ENCODE results near the gene HMOX2.

HMOX2 gene

DNA sequence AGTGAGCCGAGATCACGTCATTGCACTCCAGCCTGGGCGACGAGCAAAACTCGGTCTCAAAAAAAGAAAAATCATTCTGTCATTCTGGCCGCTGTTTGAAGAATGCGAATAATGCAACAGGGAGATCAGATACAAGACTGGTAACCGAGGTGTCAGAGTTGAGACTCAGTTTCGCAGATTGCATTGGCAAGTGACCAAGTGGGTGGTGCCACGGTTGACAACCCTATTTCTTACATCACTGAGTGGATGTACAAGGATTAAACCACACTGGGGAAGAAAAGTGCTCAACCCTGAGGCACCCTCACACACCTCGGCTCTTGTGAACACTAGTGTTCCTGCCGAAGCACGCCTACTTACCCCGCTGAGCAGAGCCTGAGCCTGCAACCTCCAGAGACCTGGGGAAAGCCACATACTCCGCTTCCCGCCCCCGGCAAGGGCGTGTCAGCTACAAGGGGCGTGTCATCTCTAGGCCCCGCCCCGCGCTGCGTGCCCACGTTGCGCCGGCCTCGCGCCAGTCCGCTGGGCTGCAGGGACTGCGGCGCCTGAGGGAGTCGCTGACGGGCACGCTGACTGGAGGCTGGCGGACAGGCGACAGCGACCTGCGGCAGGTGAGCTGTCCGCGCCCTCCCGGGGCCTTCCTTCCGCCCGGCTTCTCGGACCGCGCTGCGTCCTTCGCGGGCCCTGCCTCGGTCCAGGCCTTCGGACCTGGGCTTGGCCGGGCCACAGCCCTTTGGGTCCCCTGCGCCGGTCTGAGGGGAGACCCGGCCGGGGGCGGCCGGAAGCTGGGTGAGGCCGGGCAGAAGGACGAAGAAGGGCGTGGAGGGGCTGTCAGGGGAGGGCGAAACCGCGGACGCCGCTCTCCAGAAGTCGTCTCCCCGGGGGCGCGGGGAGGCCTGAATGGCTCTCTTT, at the start of gene HMOX2:
TSS of gene HMOX2 (plus strand) at position 519 of the 909 bp plus-strand sequence. CDS start 29,127 bp downstream, outside the sequence.
- FAIRE-seq = no peak

DNA sequence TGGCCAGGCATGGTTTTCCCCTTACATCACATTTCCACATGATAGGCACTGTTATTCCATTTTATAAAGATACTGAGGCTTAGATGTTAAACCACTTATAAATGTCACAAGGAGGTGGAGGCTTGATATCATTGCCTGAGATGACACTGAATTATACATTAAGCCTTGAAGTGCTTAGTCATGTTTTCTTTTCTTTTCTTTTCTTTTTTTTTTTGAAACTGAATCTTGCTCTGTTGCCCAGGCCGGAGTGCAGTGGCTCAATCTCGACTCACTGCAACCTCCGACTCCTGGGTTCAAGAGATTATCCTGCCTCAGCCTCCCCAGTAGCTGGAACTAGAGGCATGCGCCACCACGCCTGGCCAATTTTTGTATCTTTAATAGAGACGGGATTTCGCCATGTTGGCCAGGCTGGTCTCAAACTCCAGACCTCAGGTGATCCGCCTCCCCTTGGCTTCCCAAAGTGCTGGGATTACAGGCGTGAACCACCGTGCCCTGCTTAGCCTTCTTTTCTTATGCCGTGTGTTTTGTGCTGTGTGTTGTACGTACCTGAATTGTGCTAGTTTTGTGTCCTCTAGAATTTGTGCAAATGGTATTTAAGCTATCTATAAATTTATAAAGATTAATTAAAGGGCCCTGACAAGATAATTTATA, 49.4 kb upstream of the HMOX2 start:
- no peak for FAIRE-seq

DNA sequence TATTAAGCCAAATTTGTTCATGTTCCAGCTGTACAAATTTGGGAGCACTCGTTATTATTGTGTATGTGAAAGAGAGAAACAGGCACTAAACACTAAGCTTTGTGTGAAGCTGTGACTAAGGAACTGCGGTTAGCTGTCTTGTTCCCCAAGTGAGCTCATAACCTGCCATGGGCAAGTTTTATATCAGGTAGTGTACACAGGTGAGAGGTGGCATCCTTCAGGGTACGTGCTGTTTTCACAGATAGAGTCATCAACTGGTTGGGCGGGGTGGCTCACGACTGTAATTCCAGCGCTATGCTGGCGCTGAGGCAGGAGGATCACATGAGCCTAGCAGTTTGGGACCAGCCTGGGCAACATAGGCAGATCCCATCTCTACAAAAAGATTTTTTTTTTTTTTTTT, 47.7 kb upstream of the HMOX2 start:
- no peak for FAIRE-seq

GRCh38 chr16:4431023-4431422, 45.2 kb upstream of the HMOX2 start:
- no peak for FAIRE-seq

GRCh38 chr16:4433228-4433627, 43.0 kb upstream of the HMOX2 start:
- no peak for FAIRE-seq

DNA sequence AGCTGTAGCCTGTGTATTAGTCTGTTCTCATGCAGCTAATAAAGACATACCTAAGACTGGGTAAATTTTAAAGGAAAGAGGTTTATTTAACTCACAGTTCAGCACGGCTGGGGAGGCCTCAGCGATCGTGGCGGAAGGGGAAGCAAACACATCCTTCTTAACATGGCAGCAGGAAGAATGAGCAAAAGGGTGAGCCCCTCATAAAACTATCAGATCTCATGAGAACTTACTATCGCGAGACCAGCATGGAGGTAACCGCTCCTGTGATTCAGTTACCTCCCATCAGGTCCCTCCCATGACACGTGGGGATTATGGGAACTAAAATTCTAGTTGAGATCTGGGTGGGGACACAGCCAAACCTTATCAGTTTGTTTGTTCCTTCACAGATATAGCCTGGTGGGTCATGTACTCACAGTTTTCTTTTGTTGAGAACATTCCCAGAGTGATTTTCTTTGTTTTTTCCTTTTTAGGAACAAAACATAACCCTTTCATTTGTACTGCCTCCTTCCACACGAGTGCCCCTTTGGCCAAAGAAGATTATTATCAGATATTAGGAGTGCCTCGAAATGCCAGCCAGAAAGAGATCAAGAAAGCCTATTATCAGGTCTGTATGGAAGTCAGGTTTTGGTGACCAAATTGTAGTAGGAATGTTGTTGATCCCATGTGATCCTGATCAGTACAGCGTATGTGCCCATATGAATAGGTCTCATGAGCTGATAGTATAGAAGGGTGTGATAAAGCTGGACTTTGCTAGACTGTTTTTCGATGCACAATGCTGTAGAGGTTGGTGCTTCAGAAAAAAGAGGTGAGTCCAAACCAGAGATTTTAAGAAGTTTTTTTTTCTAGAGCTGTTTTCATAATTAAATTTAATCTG, 42.0 kb upstream of the HMOX2 start:
- FAIRE-seq = no peak

- FAIRE-seq = no peak
Observed at GRCh38 chr16:4435337-4436067, 40.7 kb upstream of the HMOX2 start.

DNA sequence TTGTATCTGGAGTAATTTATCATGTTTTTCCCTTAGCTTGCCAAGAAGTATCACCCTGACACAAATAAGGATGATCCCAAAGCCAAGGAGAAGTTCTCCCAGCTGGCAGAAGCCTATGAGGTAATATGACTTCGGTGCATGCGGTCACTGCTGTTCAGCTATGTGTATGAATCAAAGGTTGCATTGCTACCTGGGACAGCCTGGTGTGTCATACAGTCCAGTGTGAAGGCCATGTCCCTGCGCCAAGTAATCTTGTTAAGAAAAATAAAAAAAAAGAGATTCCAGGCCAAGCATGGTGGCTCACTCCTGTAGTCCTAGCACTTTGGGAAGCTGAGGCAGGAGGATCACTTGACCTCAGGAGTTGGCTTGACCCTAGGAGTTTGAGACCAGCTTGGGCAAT, 38.8 kb upstream of the HMOX2 start:
- no peak for FAIRE-seq

GRCh38 chr16:4442371-4442770, 33.8 kb upstream of the HMOX2 start:
- no peak for FAIRE-seq

- FAIRE-seq = no peak
Observed at GRCh38 chr16:4443271-4443670, 32.9 kb upstream of the HMOX2 start.

GRCh38 chr16:4443986-4444385, 32.2 kb upstream of the HMOX2 start:
- FAIRE-seq = no peak

- FAIRE-seq = no peak
Observed at GRCh38 chr16:4450430-4450829, 25.8 kb upstream of the HMOX2 start.

DNA sequence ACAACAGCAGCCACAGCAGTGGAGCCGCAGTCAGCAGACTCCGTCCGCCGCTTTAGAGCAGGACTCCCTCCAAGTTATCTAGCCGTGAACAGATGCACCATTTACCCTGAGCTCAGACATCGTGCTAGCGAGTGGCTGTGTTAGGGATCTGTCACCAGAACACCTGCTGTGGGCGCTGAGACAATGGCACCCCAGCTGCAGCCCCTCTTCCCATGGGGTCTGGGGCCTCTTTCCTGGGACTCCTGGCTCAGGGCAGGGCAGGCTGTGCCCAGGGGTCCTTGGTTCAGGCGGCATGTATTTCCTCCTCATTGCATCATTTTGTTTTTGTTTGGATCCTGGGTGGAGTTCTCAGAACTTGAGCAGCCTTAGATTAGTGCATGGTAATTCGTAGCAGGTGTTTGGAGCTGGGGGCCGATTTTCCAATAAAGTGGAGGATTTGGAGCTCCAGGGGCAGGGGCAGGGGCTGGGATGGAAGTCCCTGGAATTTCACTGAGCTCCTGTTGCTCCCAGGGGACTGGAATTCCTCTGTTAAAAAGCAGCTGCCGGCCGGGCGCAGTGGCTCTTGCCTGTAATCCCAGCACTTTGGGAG, 25.2 kb upstream of the HMOX2 start:
- FAIRE-seq = no peak

- no peak for FAIRE-seq
Observed at GRCh38 chr16:4452674-4453073, 23.5 kb upstream of the HMOX2 start.

DNA sequence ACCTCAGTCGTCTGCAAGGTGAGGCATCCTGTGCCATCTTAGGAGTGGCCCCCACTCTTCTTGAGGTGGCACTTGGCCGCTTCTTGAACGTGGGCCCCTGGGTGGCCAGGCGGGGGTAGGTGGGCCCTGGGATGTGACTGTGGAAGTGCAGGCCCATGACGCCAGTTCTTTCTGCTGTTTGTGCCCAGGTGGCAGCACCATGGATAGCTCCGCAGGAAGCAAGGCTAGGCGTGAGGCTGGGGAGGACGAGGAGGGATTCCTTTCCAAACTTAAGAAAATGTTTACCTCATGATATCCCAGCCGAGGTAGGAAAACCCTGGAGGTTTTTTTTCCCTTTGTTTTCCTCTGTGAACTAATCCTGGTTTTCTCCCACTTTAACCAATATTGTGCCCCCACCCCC, 21.6 kb upstream of the HMOX2 start:
- no peak for FAIRE-seq

- no peak for FAIRE-seq
Observed at GRCh38 chr16:4455081-4455480, 21.1 kb upstream of the HMOX2 start.

DNA sequence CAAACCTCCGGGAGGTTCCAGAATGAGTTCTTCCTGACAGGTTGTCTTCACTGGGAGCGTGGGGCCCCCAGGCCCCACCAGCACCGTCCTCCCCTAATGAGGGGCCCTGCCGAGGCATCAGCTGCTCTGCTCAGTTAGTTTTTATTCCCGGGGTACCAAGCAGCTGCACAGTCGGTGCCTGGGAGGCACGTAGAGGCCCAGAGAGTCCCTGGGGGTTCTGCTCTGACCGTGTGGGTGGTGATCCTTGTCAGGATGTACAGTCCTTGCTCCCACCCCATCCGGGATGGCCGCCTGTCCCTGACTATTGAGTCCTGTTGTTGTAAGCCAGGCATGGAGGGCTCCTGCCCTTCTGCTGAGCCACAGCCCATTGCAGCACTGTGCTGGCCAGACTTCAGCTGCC, 20.2 kb upstream of the HMOX2 start:
- FAIRE-seq = no peak

DNA sequence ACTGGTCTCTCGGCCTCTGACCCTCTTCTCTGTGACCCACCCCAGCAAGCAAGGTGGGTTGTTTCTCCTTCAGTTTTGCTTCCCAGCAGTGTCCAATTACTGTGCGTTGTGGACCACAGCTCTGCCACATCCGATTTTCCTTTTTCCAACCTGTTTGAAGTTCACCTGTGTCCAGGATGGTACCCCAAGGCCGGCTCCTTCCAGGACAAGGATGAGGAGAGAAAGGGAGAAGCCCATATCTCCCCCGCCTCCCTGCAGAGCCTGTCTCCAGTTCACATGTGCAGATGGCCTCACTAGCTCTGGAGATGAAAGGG, 15.3 kb upstream of the HMOX2 start:
- no peak for FAIRE-seq

- no peak for FAIRE-seq
Observed at GRCh38 chr16:4461250-4462085, 14.7 kb upstream of the HMOX2 start.

- FAIRE-seq = no peak
Observed at GRCh38 chr16:4463522-4464163, 12.6 kb upstream of the HMOX2 start.
